RPMI8226 (cell line): ENCODE results near the gene BPIFA2.
"Not testable (repeated sequence)": the region's sequence is repeated elsewhere in the genome, so short reads cannot be mapped to it uniquely, and the experiment has no call there.

Source experiments
- DNase-seq: peaks from one replicate; pipeline ENCODE4 v3.0.0-alpha.2; 2015

Gene BPIFA2

DNA sequence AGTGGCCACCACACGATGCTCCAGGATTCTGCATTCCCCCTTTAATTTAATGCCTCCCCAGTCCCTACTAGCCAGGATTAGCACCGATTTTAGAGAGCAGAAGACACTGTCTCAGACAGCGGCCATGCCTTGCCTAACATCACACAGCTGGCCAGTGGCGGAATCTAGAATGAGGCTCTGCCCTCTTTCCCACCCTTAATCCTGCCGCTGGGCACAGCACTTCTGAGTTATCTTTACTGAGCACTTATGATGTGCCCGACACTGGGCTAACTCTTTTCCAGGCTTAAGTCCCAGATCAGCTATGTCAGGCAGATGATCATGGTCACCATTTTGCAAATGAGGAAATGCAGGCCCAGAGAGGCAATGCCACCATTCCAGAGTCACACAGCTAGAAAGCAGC lies 5.6 kb upstream of the BPIFA2 start:
- DNase-seq: no peak

DNA sequence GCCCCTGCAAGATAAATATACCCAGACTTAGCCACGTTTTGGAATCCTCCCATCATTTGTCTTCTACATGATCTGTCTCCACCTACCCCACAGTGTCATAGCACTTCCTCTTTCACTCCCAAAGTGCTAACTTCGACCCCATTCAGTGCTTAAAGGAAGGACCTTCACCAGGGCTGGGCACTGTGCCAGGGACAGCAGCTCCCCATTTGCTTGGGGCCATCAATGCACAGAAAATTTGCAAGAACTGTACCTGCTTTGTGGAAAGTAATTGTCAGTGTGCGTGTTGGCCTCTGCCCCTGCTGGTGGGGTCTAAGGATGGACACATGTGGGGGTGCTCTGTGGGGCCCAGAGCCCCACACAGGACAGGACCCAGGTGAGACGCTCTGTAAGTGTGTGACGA lies 5.2 kb upstream of the BPIFA2 start:
- DNase-seq: peak; percentile 56

DNA sequence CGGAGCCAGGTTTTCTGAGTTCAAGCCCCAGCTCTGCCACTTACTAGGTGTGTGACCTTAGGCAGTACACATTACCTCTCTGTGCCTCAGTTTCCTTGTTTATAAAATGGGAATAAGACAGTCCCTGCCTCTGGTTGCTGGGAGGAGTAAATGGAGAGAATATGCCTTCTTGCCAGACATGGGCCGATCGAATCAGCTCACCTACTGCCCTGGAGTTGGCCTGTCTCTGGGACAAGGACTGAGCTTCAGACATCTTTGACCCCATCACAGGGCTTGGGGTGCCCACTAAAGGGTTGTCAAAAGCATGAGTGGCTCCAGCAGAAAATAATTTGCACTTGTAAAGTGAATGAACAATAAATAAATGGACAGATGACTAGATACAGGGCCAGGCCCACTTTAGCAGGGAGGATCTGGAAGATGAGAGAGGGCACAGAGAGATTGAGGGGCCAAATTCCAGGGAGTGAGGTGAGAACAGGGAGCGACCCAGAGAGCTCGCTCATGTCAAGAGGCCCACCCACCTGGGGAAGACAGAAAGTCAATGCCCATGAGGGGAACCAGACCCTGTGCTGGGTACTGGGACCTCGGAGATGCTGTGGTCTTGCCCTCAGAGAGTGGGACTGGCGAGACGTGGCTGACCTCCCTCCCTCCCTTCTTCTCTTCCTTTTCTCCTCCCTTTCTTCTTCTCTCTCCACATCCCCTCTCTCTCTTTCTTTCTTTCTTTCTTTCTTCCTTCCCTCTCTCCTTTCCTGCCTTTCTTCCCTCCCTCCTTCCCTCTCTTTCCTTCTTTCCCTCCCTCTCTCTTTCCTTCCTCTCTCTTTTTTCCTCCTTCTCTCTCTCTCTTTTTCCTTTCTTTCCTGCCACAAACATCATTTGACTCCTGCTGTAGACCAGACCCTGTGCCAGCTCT lies 3.9 kb upstream of the BPIFA2 start:
- no peak for DNase-seq

DNA sequence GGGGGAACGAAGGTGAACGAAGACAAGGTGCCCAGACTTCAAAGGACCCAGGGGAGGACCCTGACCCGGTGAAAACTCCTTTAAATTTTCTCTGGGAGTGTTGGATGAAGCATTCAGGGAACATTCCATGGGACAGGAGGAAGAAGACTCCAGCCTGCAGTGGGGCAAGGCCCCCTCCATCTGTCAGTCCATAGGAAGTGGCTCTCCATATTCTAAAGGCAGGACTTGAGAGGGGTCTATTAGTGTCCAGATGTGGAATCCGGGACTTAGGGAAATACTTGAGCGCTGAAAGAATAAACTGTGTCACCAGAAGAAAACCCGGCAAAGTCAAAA lies 3.2 kb upstream of the BPIFA2 start:
- no peak for DNase-seq

DNA sequence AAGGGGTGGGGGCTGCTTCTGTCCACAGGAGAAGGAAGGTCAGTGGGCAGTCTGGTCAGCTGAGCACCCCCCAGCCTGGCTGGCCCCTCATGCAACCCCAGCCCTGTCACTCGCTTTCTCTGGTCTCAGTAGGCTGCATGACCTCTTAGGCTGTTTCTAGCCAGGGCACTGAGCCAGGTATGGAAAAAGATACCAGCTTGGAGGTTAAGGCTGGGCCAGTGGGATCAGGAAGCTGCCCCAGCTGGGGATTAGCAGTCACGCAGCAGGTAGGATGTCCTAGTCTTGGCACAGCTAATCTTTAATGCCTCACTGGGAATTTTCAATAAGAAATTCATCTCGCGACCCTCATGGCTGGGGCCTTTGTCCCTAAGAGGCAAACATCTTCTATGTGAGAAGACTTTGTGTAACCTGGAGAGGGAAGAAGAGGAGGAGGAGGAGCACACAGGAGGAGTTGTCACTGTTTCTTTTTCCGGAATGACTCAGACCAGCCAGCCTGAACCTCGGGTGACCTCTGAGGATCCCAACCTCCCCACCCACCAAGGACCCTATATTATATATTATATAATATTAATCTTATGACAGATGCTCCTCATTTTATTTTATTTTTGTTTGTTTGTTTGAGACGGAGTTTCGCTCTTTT lies 2.4 kb upstream of the BPIFA2 start:
- DNase-seq: no peak

DNA sequence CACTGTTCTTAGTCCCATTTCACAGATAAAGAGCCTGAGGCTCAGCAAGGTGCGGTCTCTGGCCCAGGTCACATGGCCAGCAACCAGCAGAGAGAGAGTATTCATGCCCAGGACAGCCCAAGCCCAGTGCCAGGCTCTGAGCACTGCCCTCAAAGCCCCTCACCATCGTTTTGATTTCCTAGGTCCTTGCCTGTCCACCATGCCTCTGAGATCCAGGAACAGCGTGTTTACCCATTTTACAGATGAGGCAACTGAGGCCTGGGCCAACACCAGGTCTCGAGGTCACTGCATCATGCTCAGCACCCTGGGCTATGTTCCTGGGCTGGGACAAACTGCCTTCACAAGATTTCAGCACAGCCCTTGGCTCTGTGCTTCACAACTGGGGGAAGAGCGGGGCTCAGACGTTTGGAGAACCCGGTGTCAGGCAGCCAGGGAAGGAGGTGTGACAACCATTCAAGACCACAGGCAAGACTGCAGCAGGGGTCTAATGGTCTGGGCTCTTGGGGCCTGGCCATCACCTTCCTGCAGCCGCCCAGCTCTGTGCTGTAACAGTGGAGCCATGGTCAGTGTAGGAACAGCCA lies 1.3 kb upstream of the BPIFA2 start:
- no peak for DNase-seq

DNA sequence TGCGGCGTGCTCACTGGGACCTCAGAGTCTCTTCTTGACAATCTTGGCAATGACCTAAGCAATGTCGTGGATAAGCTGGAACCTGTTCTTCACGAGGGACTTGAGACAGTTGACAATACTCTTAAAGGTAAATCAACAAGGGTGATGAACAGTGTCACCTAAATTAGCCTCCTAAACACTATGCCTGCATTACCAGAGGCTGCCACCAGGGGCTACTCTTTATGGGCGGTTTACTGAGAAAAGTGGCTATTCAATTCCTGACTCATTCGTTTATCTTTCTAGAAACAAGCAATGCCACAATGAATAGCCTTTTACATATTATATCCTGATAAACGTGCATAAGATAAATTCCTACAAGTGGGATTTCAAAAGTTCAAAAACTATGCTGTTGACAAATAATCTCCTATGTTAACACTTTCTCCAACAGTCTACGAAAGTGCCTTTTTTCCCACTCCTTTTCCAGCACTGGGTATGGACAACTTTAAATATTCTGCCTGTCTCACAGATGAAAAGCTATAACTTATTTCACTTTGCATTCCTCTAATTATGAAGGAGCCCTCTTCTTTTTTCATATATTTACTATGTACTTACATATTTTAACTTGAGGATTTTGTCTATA lies 1.3 kb downstream of the BPIFA2 start:
- DNase-seq: peak; percentile 26

DNA sequence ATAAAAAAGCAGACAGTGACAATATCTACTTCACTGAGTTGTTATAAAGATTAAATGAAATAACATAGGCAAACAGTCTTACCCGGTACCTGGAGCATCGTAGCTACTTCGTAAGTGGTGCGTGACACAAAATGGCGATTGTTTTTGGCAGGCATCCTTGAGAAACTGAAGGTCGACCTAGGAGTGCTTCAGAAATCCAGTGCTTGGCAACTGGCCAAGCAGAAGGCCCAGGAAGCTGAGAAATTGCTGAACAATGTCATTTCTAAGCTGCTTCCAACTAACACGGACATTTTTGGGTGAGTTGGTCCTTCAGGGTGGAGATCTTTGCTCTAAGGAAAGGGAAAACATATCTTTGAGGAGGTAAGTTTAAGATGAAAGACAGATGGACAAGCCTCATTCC lies 4.8 kb downstream of the BPIFA2 start:
- DNase-seq: peak; percentile 18

DNA sequence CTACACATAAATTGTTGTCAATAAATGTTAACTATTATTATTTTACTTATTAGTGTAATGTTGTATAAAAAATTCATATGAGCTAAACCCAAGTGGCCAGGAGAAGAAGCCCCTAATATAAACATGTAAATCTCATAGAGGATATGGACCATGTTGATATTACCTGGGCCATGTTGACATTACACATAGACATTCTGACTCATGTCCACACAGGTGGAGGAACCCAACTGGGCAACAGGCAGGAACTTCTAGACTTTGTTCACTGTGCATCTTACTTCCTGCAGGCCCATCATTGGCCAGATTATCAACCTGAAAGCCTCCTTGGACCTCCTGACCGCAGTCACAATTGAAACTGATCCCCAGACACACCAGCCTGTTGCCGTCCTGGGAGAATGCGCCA lies 7.2 kb downstream of the BPIFA2 start:
- no peak for DNase-seq

DNA sequence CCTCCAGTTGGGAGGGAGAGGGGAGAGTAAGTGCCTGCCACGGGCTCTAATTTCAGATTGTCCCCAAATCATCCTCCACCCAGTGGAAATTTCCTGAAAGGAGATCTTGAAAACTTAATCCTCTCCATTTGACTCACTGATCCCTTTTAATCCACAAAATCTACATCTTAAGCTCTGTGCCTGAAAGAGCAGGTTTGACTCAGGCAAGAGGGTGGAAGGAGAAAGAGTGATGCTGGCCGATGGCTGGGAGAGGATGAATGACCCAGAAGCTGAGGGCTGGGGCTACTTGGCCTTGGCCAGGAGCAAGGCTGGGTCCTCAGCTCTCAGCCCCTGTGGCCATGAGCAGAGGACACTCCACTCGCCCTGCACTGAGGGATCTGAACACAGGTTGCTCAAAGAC lies 8.1 kb downstream of the BPIFA2 start:
- DNase-seq: no peak

DNA sequence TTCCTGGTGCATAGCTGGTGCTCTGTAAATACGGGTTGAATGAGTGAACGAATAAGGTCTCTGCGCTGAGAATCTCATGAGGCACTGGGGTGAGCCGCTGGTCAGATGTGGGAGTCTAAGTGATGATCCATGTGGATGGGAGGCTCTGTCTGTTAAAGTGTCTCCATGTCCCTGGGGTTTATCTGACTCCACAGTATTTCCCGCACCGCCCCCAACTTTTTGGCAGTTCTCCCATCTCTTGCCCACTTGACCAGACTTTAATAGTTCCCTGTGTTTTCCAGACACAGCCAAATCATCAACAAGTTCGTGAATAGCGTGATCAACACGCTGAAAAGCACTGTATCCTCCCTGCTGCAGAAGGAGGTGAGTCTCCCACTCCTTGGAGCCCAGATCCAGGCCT lies 9.9 kb downstream of the BPIFA2 start:
- no peak for DNase-seq

DNA sequence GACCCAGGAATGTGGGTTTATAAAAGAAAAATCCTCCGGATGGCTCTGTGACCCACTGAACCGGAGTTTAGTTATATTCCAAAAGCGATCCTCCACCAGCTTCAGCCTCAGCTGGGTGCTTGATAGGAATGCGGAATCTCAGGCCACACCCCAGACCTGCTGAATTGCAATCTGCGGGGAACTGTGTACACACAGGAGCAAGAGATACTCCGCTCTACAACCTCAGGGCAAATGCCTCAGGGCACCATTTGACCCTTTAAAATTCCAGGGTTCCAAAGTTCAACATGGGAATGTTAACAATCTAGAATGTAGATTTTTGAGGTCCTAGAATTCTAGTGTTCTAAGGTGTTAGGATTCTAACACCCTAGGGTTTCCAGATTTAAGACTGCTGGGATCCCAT lies 10.8 kb downstream of the BPIFA2 start:
- no peak for DNase-seq

DNA sequence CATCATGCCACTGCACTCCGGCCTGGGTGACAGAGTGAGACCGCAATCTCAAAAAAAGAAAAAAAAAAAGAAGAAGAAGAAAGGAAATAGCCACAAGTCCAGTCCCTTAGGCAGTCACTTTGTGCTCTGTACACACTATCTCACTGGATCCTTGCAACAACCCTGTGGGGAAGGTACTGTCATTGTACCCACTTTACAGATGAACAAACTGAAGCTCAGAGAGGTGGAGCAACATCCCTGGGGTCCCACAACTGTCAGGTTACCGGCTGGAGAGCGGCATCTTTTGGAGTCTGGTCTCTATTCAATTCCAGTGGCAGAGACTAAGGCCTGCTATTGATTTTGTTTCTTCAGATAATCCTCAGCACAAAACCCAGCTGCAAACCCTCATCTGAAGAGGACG lies 12.2 kb downstream of the BPIFA2 start:
- DNase-seq: no peak

DNA sequence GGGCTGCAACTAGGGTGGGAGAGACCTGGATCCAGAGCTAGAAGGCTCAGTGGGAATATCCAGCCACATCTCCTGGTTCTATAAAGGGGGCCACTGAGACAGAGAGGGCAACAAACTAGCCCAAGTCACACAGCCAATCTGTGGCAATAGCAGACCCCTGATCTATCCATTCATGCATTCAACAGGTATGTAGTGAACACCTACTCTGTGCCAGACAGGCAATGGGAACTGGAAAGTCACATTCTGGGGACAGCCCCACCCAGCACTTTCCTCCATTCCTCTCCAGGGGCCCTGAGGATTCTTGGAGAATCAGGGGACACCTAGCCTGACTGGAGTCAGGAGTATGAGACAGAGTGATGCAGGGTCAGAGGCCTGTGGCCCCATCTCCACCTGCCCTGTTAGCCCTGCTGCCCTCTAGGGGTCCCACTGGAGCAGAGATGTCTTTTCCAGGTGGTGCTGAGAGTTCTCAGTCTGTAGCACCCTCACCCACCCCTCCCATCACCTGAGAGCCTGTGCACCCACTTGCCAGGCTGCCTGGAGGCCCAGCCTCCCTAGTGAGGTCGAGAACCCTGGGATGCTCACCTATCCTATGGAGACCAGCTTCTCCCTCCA lies 13.6 kb downstream of the BPIFA2 start:
- DNase-seq: no peak

DNA sequence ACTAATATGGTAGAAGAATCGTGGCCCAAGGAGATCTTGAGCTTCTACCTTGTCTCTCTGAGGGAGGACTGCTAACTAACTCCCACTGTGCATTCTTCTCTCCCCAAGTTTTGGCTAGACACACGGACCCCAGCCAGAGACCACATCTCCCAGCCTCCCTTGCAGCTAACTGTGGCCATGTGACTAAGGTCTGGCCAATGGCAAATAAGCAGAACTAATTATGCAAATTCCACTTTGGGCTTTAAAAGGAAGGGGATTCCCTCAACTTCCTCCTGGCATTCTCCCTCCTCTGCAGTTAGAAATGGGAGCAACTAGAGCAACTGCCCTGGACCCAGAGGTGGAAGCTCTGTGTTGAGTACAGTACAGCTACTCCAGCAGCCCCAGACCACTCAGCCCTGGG lies 15.4 kb downstream of the BPIFA2 start:
- no peak for DNase-seq

DNA sequence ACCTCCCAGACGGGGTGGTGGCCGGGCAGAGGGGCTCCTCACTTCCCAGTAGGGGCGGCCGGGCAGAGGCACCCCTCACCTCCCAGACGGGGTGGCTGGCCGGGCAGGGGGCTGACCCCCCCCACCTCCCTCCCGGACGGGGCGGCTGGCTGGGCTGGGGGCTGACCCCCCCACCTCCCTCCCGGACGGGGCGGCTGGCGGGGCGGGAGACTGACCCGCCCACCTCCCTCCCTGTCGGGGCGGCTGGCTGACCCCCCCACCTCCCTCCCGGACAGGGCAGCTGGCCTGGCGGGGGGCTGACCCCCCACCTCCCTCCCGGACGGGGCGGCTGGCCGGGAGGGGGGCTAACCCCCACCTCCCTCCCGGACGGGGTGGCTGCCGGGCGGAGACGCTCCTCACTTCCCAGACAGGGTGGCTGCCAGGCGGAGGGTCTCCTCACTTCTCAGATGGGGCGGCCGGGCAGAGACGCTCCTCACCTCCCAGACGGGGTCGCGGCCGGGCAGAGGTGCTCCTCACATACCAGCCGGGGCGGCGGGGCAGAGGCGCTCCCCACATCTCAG lies 17.2 kb downstream of the BPIFA2 start:
- DNase-seq: not testable (repeated sequence)

DNA sequence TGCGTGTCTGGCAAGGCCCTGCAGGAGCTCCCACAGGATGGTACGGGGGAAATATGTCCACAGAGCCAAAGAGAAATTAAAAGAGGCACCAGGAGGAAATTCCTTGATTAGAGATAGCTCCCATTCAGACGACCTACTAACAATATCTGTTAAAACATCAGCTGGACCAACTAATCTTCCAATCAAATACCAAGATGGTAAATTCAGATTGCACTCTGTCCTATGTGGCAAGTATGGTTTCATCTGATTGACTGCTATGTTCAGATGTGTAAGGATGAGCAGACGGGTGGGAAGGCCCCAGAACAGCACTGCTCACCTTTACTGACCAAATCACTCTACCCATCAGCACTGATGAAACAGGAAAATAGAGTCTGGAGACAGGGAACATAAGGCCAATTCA lies 19.5 kb downstream of the BPIFA2 start:
- no peak for DNase-seq

DNA sequence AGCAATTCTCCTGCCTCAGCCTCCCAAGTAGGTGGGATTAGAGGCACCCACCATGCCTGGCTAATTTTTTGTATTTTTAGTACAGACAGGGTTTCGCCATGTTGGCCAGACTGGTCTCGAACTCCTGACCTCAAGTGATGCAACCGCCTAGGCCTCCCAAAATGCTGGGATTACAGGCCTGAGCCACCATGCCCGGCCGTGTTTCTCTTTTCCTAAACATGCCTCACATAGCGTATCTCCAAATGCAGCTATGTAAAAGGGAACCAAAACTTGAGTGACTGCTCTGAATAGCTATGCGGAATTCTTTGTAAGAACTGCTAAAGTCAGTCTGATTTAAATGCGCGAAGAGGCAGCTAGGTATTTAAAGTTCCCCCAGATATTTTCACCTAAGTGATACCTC lies 20.5 kb downstream of the BPIFA2 start:
- no peak for DNase-seq

DNA sequence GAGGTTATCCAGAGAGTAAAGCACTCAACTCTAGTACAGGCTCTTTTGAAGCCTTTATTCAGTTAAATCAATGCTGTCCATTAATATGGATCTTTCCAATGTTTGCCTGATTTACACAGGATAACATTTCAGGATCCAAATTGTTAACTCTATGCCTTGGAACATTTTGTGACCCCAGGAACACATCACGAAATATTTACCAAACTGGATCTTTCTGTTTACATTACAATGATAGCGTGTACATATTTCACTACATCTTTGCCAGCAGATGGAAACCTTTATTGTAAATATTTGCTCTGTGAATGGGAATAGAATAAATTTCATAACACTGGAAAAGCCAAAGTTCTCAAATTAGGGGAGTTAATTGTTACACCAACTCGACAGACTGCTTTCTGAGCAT lies 23.5 kb downstream of the BPIFA2 start:
- no peak for DNase-seq

DNA sequence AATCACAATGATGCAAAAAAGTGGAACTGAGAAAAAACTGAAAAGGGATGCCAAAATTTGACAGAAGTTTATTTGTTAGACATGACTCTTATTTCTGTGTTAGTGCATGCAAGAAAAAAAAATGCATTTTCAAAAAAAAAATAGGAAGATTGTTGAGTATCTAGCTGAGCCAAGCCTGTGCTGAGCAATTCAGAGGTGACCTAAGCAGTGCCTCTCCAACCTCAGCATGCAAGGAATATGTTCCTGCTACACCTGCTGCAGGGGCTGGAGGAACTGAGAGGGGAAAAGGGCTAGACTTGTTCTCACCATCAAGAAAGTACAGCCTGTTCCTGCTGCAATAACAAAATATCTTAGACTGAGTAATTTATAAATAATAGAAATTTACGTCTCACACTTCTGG lies 24.0 kb downstream of the BPIFA2 start:
- DNase-seq: no peak

DNA sequence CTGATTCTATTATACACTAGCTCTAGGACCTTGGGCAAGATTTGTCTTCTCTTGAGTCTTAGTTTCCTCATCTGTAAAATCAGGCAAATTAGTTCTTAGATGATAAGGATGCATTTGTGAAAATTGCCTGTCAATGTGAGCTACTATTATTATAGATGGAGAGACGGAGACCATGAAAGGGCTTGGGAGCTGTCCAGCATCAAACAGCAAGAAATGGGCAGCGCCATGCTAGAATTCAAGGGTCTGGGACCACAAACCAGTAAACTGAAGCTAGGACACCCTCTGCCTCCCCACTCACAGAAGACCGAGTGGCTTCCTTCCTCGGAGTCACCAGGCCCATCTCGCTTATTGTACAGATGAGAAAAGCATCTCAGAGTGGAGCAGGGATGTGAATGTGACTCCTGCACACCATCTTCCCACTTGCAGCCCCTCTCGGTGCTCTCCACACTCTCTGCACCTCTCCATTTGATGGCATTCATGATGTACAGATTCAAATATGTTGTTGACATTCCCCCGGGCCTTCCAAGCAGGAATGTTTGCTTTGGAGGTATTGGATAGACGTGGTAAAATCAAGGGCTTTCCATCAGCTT lies 25.0 kb downstream of the BPIFA2 start:
- no peak for DNase-seq

DNA sequence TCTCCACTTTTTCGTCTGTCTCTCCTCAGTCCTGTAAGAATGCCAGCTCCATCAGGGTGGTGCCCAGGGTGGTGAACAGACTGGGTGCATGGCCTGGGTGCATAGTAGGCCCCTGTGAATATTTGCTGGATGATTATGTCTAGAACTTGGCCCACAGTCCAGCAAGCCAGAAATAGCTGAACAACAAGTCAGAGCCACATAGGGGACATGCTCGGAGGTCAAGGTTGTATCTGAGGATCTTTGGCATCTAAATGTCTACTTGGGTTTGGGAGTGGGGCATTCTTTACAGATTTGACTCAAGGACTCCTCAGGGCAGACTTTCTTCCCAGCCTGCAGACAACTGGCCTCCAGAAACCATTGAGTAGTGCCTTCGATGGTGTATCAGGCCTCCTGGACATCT lies 31.1 kb downstream of the BPIFA2 start:
- DNase-seq: no peak

DNA sequence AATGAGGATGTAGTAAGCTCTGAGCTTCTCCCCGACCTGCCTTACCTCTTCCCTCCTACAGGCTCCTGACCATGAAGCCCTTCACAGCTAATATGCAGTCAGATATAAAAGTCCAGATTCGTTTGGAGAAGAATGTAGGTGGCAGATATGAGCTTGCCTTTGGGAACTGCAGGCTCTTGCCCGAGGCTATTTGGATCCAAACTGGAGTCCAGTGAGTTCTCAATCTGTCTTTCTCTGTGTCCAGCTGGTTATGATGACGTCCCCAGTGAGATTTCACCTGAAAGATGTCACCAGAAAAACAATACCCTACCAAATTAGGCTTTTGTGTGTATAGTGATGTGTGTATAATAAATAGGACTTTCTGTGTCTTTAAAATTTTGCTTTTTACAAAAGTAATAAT lies 34.5 kb downstream of the BPIFA2 start:
- no peak for DNase-seq
